GM19395 (cell line): ENCODE data around the gene OR2T1.
"Not testable (repeated sequence)": the region's sequence is repeated elsewhere in the genome, so short reads cannot be mapped to it uniquely, and the experiment has no call there.

Experiments
- ATAC-seq: cut with Tn5 transposase; IDR thresholded peaks from one replicate; pipeline ENCODE4 v1.9.1; 2021; ENCODE audit warnings: mild to moderate bottlenecking, moderate library complexity; ENCODE audit not compliant: unreplicated experiment

Gene OR2T1

GRCh38 chr1:248402748-248403147, at the start of gene OR2T1:
OR2T1 (plus strand) TSS chr1:248403048; CDS start chr1:248406148, 3,100 bp downstream.
- no peak for ATAC-seq

- ATAC-seq, result no peak
These were observed 43.4 kb upstream of the OR2T1 start for GRCh38 chr1:248359415-248359814.

GRCh38 chr1:248361121-248361715, 41.6 kb upstream of the OR2T1 start, which contains the start of gene OR2T4:
OR2T4 (plus strand) TSS chr1:248361665; CDS start chr1:248361665, 0 bp downstream.
- no peak for ATAC-seq

- no peak for ATAC-seq
These were observed 36.2 kb upstream of the OR2T1 start for GRCh38 chr1:248366609-248367008.

- ATAC-seq, result no peak
These were observed 30.5 kb upstream of the OR2T1 start for GRCh38 chr1:248372394-248372793.

- ATAC-seq, result no peak
These were observed 29.1 kb upstream of the OR2T1 start for GRCh38 chr1:248373761-248374160.

- ATAC-seq, result no peak
These were observed 27.4 kb upstream of the OR2T1 start, which contains the start of gene OR2T6 for GRCh38 chr1:248375446-248375845. OR2T6 (plus strand) TSS chr1:248375746; CDS start chr1:248387609, 11,863 bp downstream.

GRCh38 chr1:248376916-248377315, 25.9 kb upstream of the OR2T1 start:
- no peak for ATAC-seq

- ATAC-seq, result no peak
These were observed 22.0 kb upstream of the OR2T1 start for GRCh38 chr1:248380854-248381253.

GRCh38 chr1:248388426-248388825, 14.4 kb upstream of the OR2T1 start:
- ATAC-seq, result no peak

GRCh38 chr1:248393050-248393449, 9.8 kb upstream of the OR2T1 start:
- no peak for ATAC-seq

GRCh38 chr1:248404024-248404423, 1.2 kb downstream of the OR2T1 start:
- no peak for ATAC-seq

GRCh38 chr1:248406721-248407692, 4.2 kb downstream of the OR2T1 start:
- peak; percentile 55 for ATAC-seq

- ATAC-seq, result no peak
These were observed 13.4 kb downstream of the OR2T1 start for GRCh38 chr1:248416226-248416625.

- no peak for ATAC-seq
These were observed 15.0 kb downstream of the OR2T1 start for GRCh38 chr1:248417854-248418253.

- ATAC-seq, result no peak
These were observed 18.5 kb downstream of the OR2T1 start for GRCh38 chr1:248421384-248421783.

GRCh38 chr1:248427526-248428191, 24.8 kb downstream of the OR2T1 start:
- peak; percentile 71 for ATAC-seq

GRCh38 chr1:248428192-248428533, 25.3 kb downstream of the OR2T1 start:
- peak; percentile 98 for ATAC-seq

GRCh38 chr1:248431683-248432082, 28.8 kb downstream of the OR2T1 start:
- not testable (repeated sequence) for ATAC-seq

GRCh38 chr1:248432201-248432600, 29.4 kb downstream of the OR2T1 start:
- not testable (repeated sequence) for ATAC-seq

GRCh38 chr1:248433811-248434415, 31.1 kb downstream of the OR2T1 start:
- ATAC-seq, result not testable (repeated sequence)
